Neuronal stem cell (in vitro differentiated cells): ENCODE results near the gene CAPZA3.

ENCODE experiments used
- DNase-seq: peaks from one replicate; pipeline ENCODE4 v3.0.0-alpha.2; 2013; ENCODE audit warnings: low spot score
- H2AFZ ChIP-seq: one replicate; pipeline ENCODE4 v1.6.1; 2013; ENCODE audit warnings: mild to moderate bottlenecking, low read length, inconsistent platforms
- H2AK5ac ChIP-seq: 2 replicates; pipeline ENCODE4 v1.6.1; 2013; ENCODE audit warnings: low read depth, mild to moderate bottlenecking, inconsistent platforms, low read length, moderate library complexity, mixed read lengths
- H2BK120ac ChIP-seq: 2 replicates; pipeline ENCODE4 v1.6.1; 2013; ENCODE audit warnings: low read depth, mild to moderate bottlenecking, inconsistent platforms, low read length, moderate library complexity, mixed read lengths
- H2BK12ac ChIP-seq: one replicate; pipeline ENCODE4 v1.6.1; 2013; ENCODE audit warnings: low read length, inconsistent platforms
- H2BK15ac ChIP-seq: 2 replicates; pipeline ENCODE4 v1.6.1; 2013; ENCODE audit warnings: mild to moderate bottlenecking, low read length, inconsistent platforms, mixed read lengths
- H2BK5ac ChIP-seq: one replicate; pipeline ENCODE4 v1.6.1; 2013; ENCODE audit warnings: inconsistent platforms, mild to moderate bottlenecking, low read length, moderate library complexity
- H3K14ac ChIP-seq: one replicate; pipeline ENCODE4 v1.6.1; 2013; ENCODE audit warnings: low read length, inconsistent platforms
- H3K18ac ChIP-seq: 2 replicates; pipeline ENCODE4 v1.6.1; 2013; ENCODE audit warnings: low read length, inconsistent platforms
- H3K23ac ChIP-seq: 2 replicates; pipeline ENCODE4 v1.6.1; 2013; ENCODE audit warnings: low read depth, mild to moderate bottlenecking, mixed read lengths, low read length, inconsistent platforms; ENCODE audit not compliant: poor library complexity
- H3K27ac ChIP-seq: replicated peaks from 3 replicates; pipeline ENCODE4 v1.5.1; 2013; ENCODE audit warnings: low read length, inconsistent platforms
- H3K27me3 ChIP-seq, 3 experiments: 2 replicates each; pipeline ENCODE4 v1.6.1; 2013; ENCODE audit warnings: low read length in 3 of 3, mild to moderate bottlenecking in 2 of 3, inconsistent platforms in 1 of 3, low read depth in 1 of 3, mixed read lengths in 1 of 3, moderate library complexity in 1 of 3; ENCODE audit not compliant: control insufficient read depth in 3 of 3, insufficient read depth in 3 of 3
- H3K36me3 ChIP-seq, 2 donors: replicated peaks in 1 of 2; 2 replicates each; pipeline ENCODE4 v1.6.1; 2013; ENCODE audit warnings: low read length in 2 of 2; ENCODE audit not compliant: control insufficient read depth in 2 of 2, insufficient read depth in 2 of 2
- H3K4ac ChIP-seq: 2 replicates; pipeline ENCODE4 v1.6.1; 2013; ENCODE audit warnings: inconsistent platforms, mild to moderate bottlenecking, low read length, moderate library complexity
- H3K4me1 ChIP-seq, 2 donors: 1 replicate in 1 of 2; 2 replicates in 1 of 2; pipeline ENCODE4 v1.6.1; 2013; ENCODE audit warnings: low read length in 2 of 2, low read depth in 1 of 2; ENCODE audit not compliant: control insufficient read depth in 2 of 2, insufficient read depth in 1 of 2
- H3K4me2 ChIP-seq: one replicate; pipeline ENCODE4 v1.6.1; 2013; ENCODE audit warnings: mild to moderate bottlenecking, low read length, inconsistent platforms; ENCODE audit not compliant: insufficient read depth, poor library complexity, severe bottlenecking
- H3K4me3 ChIP-seq, 2 donors: 2 replicates each; pipeline ENCODE4 v1.5.1; 2013; ENCODE audit warnings: low read length in 2 of 2, mild to moderate bottlenecking in 2 of 2, inconsistent platforms in 1 of 2, moderate library complexity in 1 of 2
- H3K79me1 ChIP-seq: one replicate; pipeline ENCODE4 v1.6.1; 2013; ENCODE audit warnings: low read depth, mild to moderate bottlenecking, inconsistent platforms, low read length, moderate library complexity
- H3K9ac ChIP-seq: one replicate; pipeline ENCODE4 v1.6.1; 2013; ENCODE audit warnings: mild to moderate bottlenecking, low read depth, low read length, inconsistent platforms; ENCODE audit not compliant: poor library complexity
- H3K9me3 ChIP-seq, 2 donors: replicated peaks in 1 of 2; 2 replicates each; pipeline versions ENCODE3 to v1.6.1; 2013; ENCODE audit warnings: low read length in 2 of 2, mild to moderate bottlenecking in 2 of 2, inconsistent platforms in 1 of 2, low read depth in 1 of 2, mixed read lengths in 1 of 2, moderate library complexity in 1 of 2; ENCODE audit not compliant: control insufficient read depth in 2 of 2, insufficient read depth in 1 of 2
- H4K8ac ChIP-seq: one replicate; pipeline ENCODE4 v1.6.1; 2013; ENCODE audit warnings: low read depth, mild to moderate bottlenecking, inconsistent platforms, low read length, moderate library complexity
- H4K91ac ChIP-seq: one replicate; pipeline ENCODE4 v1.6.1; 2013; ENCODE audit warnings: low read length, low read depth, mild to moderate bottlenecking, inconsistent platforms; ENCODE audit not compliant: poor library complexity
- WGBS, 2 donors: extraction: QIAGEN DNeasy Blood & Tissue Kit; methylation state at CpG; one replicate each; pipeline ENCODE4 v1.1.7; 2013; ENCODE audit warnings: missing lambda C conversion rate in 2 of 2, mixed read lengths in 1 of 2; ENCODE audit not compliant: insufficient read length in 2 of 2, insufficient replicate concordance in 1 of 2; ENCODE audit errors: extremely low coverage in 2 of 2; 5-methylcytosine and 5-hydroxymethylcytosine counted together

CAPZA3 gene

GRCh38 chr12:18720690-18721089 is 17.2 kb upstream of the CAPZA3 start:
- no peak overlapping the region for H2BK120ac ChIP-seq
- no peak overlapping the region for H2BK12ac ChIP-seq
- no peak overlapping the region for H3K4ac ChIP-seq
- no peaks in the 10 kb centered on the region for H3K4me1 ChIP-seq
- DNase-seq: no peak
- no peak overlapping the region for H3K18ac ChIP-seq
- H4K91ac ChIP-seq: no peak overlapping the region
- no peak overlapping the region for H3K9ac ChIP-seq
- no peaks in the 10 kb centered on the region for H3K9me3 ChIP-seq
- no peak overlapping the region for H3K23ac ChIP-seq
- no peak overlapping the region for H3K4me2 ChIP-seq
- peaks cover 0 to 1% of the 10 kb centered on the region in 2 donors for H3K36me3 ChIP-seq
- H2AFZ ChIP-seq: no peak overlapping the region
- H3K27ac ChIP-seq: no peak overlapping the region
- H2BK15ac ChIP-seq: no peak overlapping the region
- no peak overlapping the region for H2AK5ac ChIP-seq
- H3K79me1 ChIP-seq: no peaks in the 10 kb centered on the region
- H4K8ac ChIP-seq: no peak overlapping the region
- H2BK5ac ChIP-seq: no peak overlapping the region
- H3K27me3 ChIP-seq: no peaks in the 10 kb centered on the region
- no peak overlapping the region for H3K14ac ChIP-seq
- no peak overlapping the region for H3K4me3 ChIP-seq

DNA sequence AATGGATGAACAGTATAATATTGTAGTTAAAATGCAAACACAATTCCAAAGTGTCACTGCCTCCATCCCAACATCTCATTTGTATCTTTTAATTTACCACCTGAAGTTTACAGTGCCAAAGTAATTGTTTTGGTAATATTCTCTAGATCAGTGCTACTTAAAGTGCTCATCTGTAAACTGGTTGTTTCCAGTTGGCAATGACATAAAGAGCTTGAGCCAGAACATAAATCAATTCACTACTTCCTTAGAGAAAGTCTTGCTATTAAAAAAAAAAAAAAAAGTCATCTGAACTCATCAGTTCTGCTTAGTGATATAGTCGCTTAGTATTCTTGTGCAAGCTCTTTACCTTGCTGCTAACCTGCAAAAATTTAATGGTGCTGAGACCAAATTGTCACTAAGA is 16.5 kb upstream of the CAPZA3 start:
- Histone ChIP-seq H3K4me1 (no peaks in the 10 kb centered on the region), H2BK15ac (no peak overlapping the region), H2AK5ac (no peak overlapping the region), H3K9me3 (no peaks in the 10 kb centered on the region), H3K79me1 (no peaks in the 10 kb centered on the region), H3K4me2 (no peak overlapping the region), H3K4ac (no peak overlapping the region), H3K23ac (no peak overlapping the region), H3K18ac (no peak overlapping the region), H4K8ac (no peak overlapping the region), H2BK120ac (no peak overlapping the region), H3K36me3 (peaks cover 0 to 1% of the 10 kb centered on the region in 2 donors), H3K27me3 (no peaks in the 10 kb centered on the region), H3K27ac (no peak overlapping the region), H3K4me3 (no peak overlapping the region), H2AFZ (no peak overlapping the region), H4K91ac (no peak overlapping the region), H3K9ac (no peak overlapping the region), H2BK5ac (no peak overlapping the region), H3K14ac (no peak overlapping the region), H2BK12ac (no peak overlapping the region)
- no peak for DNase-seq
- no CpG with 5 or more reads among the region's 1 CpG for WGBS, 2 donors

- Histone ChIP-seq H2BK15ac (no peak overlapping the region), H2AK5ac (no peak overlapping the region), H3K4me1 (no peaks in the 10 kb centered on the region), H3K4me3 (no peak overlapping the region), H3K9me3 (no peaks in the 10 kb centered on the region), H3K4me2 (no peak overlapping the region), H3K18ac (no peak overlapping the region), H2BK5ac (no peak overlapping the region), H3K23ac (no peak overlapping the region), H3K14ac (no peak overlapping the region), H3K9ac (no peak overlapping the region), H3K4ac (no peak overlapping the region), H4K91ac (no peak overlapping the region), H3K79me1 (no peaks in the 10 kb centered on the region), H2BK12ac (no peak overlapping the region), H3K27me3 (no peaks in the 10 kb centered on the region), H3K36me3 (no peaks in the 10 kb centered on the region), H3K27ac (no peak overlapping the region), H2AFZ (no peak overlapping the region), H2BK120ac (no peak overlapping the region), H4K8ac (no peak overlapping the region)
- DNase-seq: no peak
- WGBS, 2 donors: no CpG with 5 or more reads among the region's 2 CpGs
These were observed 14.2 kb upstream of the CAPZA3 start for GRCh38 chr12:18723752-18724151.

- no peak overlapping the region for H3K14ac ChIP-seq
- H2BK15ac ChIP-seq: no peak overlapping the region
- no peak overlapping the region for H3K18ac ChIP-seq
- DNase-seq: no peak
- no CpG with 5 or more reads among the region's 5 CpGs for WGBS, 2 donors
- no peak overlapping the region for H4K91ac ChIP-seq
- no peak overlapping the region for H3K9ac ChIP-seq
- H2AK5ac ChIP-seq: no peak overlapping the region
- H3K4ac ChIP-seq: no peak overlapping the region
- no peaks in the 10 kb centered on the region for H3K36me3 ChIP-seq
- H3K27ac ChIP-seq: no peak overlapping the region
- H3K4me1 ChIP-seq: no peaks in the 10 kb centered on the region
- no peak overlapping the region for H2BK12ac ChIP-seq
- no peak overlapping the region for H3K4me2 ChIP-seq
- H3K27me3 ChIP-seq: no peaks in the 10 kb centered on the region
- H2BK120ac ChIP-seq: no peak overlapping the region
- no peak overlapping the region for H4K8ac ChIP-seq
- H3K4me3 ChIP-seq: no peak overlapping the region
- no peak overlapping the region for H3K23ac ChIP-seq
- no peaks in the 10 kb centered on the region for H3K79me1 ChIP-seq
- peaks cover 0 to 1% of the 10 kb centered on the region in 2 donors for H3K9me3 ChIP-seq
- no peak overlapping the region for H2AFZ ChIP-seq
- H2BK5ac ChIP-seq: no peak overlapping the region
These were observed 6.8 kb upstream of the CAPZA3 start for GRCh38 chr12:18731156-18731555.
